Measurements from ENCODE around the gene ARHGAP42.
"Not testable (repeated sequence)": the region's sequence is repeated elsewhere in the genome, so short reads cannot be mapped to it uniquely, and the experiment has no call there.

ARHGAP42 gene

GRCh38 chr11:100719809-100720221 lies 32.7 kb downstream of the ARHGAP42 start:
- DNase-seq (ENCODE audit: low read depth in 2 of 2): no peak

- no peak for DNase-seq (ENCODE audit: low read depth in 2 of 2)
Measured at GRCh38 chr11:100726680-100727079, 39.6 kb downstream of the ARHGAP42 start.

- no peak for DNase-seq (ENCODE audit: low read depth in 2 of 2)
Measured at GRCh38 chr11:100727410-100727809, 40.3 kb downstream of the ARHGAP42 start.

GRCh38 chr11:100730266-100730665 lies 43.2 kb downstream of the ARHGAP42 start:
- no peak for DNase-seq (ENCODE audit: low read depth in 2 of 2)

GRCh38 chr11:100731471-100731870 lies 44.4 kb downstream of the ARHGAP42 start:
- no peak for DNase-seq (ENCODE audit: low read depth in 2 of 2)

GRCh38 chr11:100732949-100733348 lies 45.9 kb downstream of the ARHGAP42 start:
- DNase-seq (ENCODE audit: low read depth in 2 of 2): no peak

- no peak for DNase-seq (ENCODE audit: low read depth in 2 of 2)
Measured at GRCh38 chr11:100734743-100735527, 47.8 kb downstream of the ARHGAP42 start.

GRCh38 chr11:100735949-100736675 lies 49.0 kb downstream of the ARHGAP42 start:
- no peak for DNase-seq (ENCODE audit: low read depth in 2 of 2)

- no peak for DNase-seq (ENCODE audit: low read depth in 2 of 2)
Measured at GRCh38 chr11:100738701-100739270, 51.7 kb downstream of the ARHGAP42 start.

- no peak for DNase-seq (ENCODE audit: low read depth in 2 of 2)
Measured at GRCh38 chr11:100739666-100740065, 52.6 kb downstream of the ARHGAP42 start.

- DNase-seq (ENCODE audit: low read depth in 2 of 2): no peak
Measured at GRCh38 chr11:100740440-100740839, 53.4 kb downstream of the ARHGAP42 start.

- no peak for DNase-seq (ENCODE audit: low read depth in 2 of 2)
Measured at GRCh38 chr11:100741866-100742625, 55.0 kb downstream of the ARHGAP42 start.

- DNase-seq (ENCODE audit: low read depth in 2 of 2): no peak
Measured at GRCh38 chr11:100746448-100746847, 59.4 kb downstream of the ARHGAP42 start.

GRCh38 chr11:100748153-100748552 lies 61.1 kb downstream of the ARHGAP42 start:
- DNase-seq (ENCODE audit: low read depth in 2 of 2): no peak

- not testable (repeated sequence) for DNase-seq (ENCODE audit: low read depth in 2 of 2)
Measured at GRCh38 chr11:100749887-100750565, 62.9 kb downstream of the ARHGAP42 start.

GRCh38 chr11:100750566-100750891 lies 63.4 kb downstream of the ARHGAP42 start:
- DNase-seq (ENCODE audit: low read depth in 2 of 2): not testable (repeated sequence)

- no peak for DNase-seq (ENCODE audit: low read depth in 2 of 2)
Measured at GRCh38 chr11:100752371-100753171, 65.5 kb downstream of the ARHGAP42 start.

- DNase-seq (ENCODE audit: low read depth in 2 of 2): no peak
Measured at GRCh38 chr11:100753172-100753543, 66.1 kb downstream of the ARHGAP42 start.

GRCh38 chr11:100753571-100753970 lies 66.5 kb downstream of the ARHGAP42 start:
- DNase-seq (ENCODE audit: low read depth in 2 of 2): no peak

GRCh38 chr11:100756559-100756958 lies 69.5 kb downstream of the ARHGAP42 start:
- DNase-seq (ENCODE audit: low read depth in 2 of 2): no peak

GRCh38 chr11:100757646-100758045 lies 70.6 kb downstream of the ARHGAP42 start:
- DNase-seq (ENCODE audit: low read depth in 2 of 2): no peak
